ENCODE data around the gene CHDH. TPM values are rescaled to one million over a fixed set of nuclear protein-coding genes. Genes with fewer than 3 reads are reported as not detected.

Gene CHDH
- total RNA-seq, 1 donor from 2014 or later, result 3.7 TPM

DNA sequence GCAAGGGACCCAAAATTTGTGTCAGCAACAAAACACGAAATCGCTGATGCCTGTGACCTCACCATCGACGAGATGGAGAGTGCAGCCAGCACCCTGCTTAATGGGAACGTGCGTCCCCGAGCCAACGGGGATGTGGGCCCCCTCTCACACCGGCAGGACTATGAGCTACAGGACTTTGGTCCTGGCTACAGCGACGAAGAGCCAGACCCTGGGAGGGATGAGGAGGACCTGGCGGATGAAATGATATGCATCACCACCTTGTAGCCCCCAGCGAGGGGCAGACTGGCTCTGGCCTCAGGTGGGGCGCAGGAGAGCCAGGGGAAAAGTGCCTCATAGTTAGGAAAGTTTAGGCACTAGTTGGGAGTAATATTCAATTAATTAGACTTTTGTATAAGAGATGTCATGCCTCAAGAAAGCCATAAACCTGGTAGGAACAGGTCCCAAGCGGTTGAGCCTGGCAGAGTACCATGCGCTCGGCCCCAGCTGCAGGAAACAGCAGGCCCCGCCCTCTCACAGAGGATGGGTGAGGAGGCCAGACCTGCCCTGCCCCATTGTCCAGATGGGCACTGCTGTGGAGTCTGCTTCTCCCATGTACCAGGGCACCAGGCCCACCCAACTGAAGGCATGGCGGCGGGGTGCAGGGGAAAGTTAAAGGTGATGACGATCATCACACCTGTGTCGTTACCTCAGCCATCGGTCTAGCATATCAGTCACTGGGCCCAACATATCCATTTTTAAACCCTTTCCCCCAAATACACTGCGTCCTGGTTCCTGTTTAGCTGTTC lies 34.9 kb downstream of the CHDH start:
- no peak for DNase-seq
- Histone ChIP-seq H3K4me1 (peaks cover 16% of the 10 kb centered on the region), H3K27me3 (ENCODE audit: low read depth) (peaks cover 5% of the 10 kb centered on the region), H3K9me3 (replicated peaks) (no peaks in the 10 kb centered on the region), H3K4me3 (no peak overlapping the region), H3K36me3 (no peaks in the 10 kb centered on the region), H3K27ac (replicated peaks) (no peak overlapping the region)
- intact Hi-C loops (cut with micrococcal nuclease), result no loop called here
- TF ChIP-seq, protein P1, sequence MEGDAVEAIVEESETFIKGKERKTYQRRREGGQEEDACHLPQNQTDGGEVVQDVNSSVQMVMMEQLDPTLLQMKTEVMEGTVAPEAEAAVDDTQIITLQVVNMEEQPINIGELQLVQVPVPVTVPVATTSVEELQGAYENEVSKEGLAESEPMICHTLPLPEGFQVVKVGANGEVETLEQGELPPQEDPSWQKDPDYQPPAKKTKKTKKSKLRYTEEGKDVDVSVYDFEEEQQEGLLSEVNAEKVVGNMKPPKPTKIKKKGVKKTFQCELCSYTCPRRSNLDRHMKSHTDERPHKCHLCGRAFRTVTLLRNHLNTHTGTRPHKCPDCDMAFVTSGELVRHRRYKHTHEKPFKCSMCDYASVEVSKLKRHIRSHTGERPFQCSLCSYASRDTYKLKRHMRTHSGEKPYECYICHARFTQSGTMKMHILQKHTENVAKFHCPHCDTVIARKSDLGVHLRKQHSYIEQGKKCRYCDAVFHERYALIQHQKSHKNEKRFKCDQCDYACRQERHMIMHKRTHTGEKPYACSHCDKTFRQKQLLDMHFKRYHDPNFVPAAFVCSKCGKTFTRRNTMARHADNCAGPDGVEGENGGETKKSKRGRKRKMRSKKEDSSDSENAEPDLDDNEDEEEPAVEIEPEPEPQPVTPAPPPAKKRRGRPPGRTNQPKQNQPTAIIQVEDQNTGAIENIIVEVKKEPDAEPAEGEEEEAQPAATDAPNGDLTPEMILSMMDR (IDR thresholded peaks at IDR 0.05; ENCODE audit: borderline replicate concordance), result no peak

DNA sequence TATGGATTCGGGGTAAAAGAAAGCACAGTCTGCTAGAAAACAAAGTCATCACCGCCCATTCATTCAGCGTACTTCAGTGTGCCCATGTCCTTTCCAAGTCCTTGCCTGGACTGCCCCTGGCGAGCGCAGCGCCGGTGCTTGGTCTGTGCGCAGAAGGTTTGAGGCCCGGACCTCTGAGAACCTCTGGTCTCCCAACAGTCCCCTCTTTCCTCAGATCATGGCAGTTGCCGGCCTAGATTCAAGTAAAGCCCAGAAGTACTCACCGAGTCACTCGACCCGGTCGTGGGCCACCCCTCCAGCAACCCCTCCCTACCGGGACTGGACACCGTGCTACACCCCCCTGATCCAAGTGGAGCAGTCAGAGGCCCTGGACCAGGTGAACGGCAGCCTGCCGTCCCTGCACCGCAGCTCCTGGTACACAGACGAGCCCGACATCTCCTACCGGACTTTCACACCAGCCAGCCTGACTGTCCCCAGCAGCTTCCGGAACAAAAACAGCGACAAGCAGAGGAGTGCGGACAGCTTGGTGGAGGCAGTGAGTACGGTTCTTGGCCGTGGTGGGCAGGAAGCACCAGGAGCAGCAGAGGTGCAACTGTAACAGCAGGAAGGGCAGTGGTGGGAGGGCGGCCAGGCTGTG lies 36.3 kb downstream of the CHDH start:
- DNase-seq, result no peak
- TF ChIP-seq, protein P1 (IDR thresholded peaks at IDR 0.05; ENCODE audit: borderline replicate concordance), result no peak
- H3K9me3 ChIP-seq (replicated peaks), result no peaks in the 10 kb centered on the region
- H3K27ac ChIP-seq (replicated peaks), result no peak overlapping the region
- intact Hi-C loops (cut with micrococcal nuclease), result no loop called here
- peaks cover 18% of the 10 kb centered on the region for H3K4me1 ChIP-seq
- H3K36me3 ChIP-seq, result no peaks in the 10 kb centered on the region
- H3K27me3 ChIP-seq (ENCODE audit: low read depth), result peaks cover 5% of the 10 kb centered on the region
- no peak overlapping the region for H3K4me3 ChIP-seq

DNA sequence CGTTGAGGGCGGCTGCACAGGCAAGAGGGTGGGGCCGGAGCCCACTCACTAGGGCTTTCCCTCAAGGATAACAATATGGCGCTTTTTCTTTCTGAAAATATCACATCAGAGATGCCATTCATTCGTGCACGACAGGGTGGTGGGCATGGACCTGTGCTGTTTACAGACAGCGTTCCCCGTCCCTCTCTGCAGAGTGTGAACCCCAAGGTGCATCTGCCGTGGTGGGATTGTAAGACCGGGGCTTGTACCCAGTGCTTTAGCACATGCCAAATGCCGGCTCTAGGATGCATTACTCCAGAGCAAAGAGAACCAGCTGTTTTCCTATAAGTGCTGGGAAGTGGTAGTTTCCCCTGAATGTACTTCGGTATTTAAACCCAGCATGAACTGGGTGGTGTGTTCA lies 37.0 kb downstream of the CHDH start:
- intact Hi-C loops (cut with micrococcal nuclease), result no loop called here
- peaks cover 5% of the 10 kb centered on the region for H3K27me3 ChIP-seq (ENCODE audit: low read depth)
- H3K27ac ChIP-seq (replicated peaks), result no peak overlapping the region
- TF ChIP-seq, protein P1 (IDR thresholded peaks at IDR 0.05; ENCODE audit: borderline replicate concordance), result no peak
- H3K4me3 ChIP-seq, result no peak overlapping the region
- no peaks in the 10 kb centered on the region for H3K9me3 ChIP-seq (replicated peaks)
- H3K36me3 ChIP-seq, result no peaks in the 10 kb centered on the region
- no peak for DNase-seq
- H3K4me1 ChIP-seq, result peaks cover 18% of the 10 kb centered on the region

DNA sequence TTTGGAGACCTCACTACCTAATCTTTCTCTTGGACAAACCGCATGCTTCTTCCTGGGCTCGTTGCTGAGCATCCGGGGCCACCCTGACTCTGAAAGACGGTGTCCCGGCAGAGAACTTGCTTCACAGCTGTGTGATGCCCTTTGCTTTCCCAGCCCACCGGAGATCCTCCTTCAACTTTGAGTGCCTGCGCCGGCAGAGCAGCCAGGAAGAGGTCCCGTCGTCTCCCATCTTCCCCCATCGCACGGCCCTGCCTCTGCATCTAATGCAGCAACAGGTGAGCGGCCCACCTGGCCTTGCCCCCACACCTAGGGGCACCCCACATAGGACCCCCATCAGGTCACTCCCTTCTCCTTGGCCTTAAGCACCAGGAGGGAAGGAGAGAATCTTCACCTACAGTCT lies 37.7 kb downstream of the CHDH start:
- H3K36me3 ChIP-seq, result no peaks in the 10 kb centered on the region
- no peak for DNase-seq
- no peak overlapping the region for H3K4me3 ChIP-seq
- H3K27me3 ChIP-seq (ENCODE audit: low read depth), result peaks cover 5% of the 10 kb centered on the region
- intact Hi-C loops (cut with micrococcal nuclease), result no loop called here
- peaks cover 18% of the 10 kb centered on the region for H3K4me1 ChIP-seq
- no peaks in the 10 kb centered on the region for H3K9me3 ChIP-seq (replicated peaks)
- H3K27ac ChIP-seq (replicated peaks), result no peak overlapping the region
- TF ChIP-seq, protein P1 (IDR thresholded peaks at IDR 0.05; ENCODE audit: borderline replicate concordance), result no peak

DNA sequence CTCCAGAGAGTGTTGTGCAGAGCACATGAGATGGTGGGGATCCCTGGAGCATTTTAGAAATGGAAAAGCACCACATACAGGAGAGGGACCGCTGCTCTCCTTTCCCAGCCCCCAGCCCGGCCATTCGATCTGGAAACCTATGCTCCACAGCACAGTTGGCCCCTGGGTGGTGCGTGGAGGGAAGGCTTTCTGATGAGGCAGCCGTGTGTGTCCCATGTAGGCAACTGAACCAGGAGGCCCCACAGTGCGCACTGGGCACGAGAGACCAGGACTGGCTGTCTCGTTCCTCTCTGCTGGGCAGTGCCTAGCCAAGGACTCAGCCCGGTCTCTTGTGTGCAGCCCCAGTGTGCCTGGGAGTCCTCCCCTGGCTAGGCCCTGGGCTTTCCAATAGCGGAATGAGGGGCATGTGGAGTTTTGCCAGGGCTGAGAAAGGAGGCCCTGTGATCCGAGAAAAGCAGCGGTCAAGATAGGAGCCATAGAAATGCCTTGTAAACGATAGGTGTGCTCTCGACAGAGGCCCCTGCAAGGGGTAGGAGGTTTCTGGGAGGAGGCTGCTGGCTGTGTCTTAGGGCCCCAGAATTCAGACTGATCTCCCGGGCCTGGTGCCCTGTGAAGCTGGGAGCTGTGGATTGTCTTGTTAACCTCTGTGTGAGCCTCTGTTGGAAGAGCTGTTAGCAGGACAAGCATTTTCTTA lies 39.0 kb downstream of the CHDH start:
- Histone ChIP-seq H3K4me1 (peaks cover 18% of the 10 kb centered on the region), H3K27ac (replicated peaks) (peak overlapping the region; percentile 48), H3K9me3 (replicated peaks) (no peaks in the 10 kb centered on the region), H3K27me3 (ENCODE audit: low read depth) (peaks cover 5% of the 10 kb centered on the region), H3K36me3 (no peaks in the 10 kb centered on the region), H3K4me3 (no peak overlapping the region)
- TF ChIP-seq, protein P1 (IDR thresholded peaks at IDR 0.05; ENCODE audit: borderline replicate concordance), result no peak
- DNase-seq, result no peak
- intact Hi-C loops (cut with micrococcal nuclease), result no loop called here

Data from left ventricle myocardium inferior (tissue), 1 donor.